Hepatocyte (in vitro differentiated cells): Measurements from ENCODE around the gene ADGRA3. TPM values are rescaled to one million over a fixed set of nuclear protein-coding genes. Genes with fewer than 3 reads are reported as not detected.

Experiments
- DNase-seq: peaks from one replicate; pipeline ENCODE4 v3.0.0-alpha.2; 2016; ENCODE audit warnings: low spot score
- H2AFZ ChIP-seq: fragments of 200-600 bp; sonication (generic); 2 replicates; pipeline ENCODE4 v1.6.0; 2016; ENCODE audit warnings: antibody characterized with exemption, mild to moderate bottlenecking
- H3K27ac ChIP-seq: fragments of 200-600 bp; sonication (generic); 2 replicates; pipeline ENCODE4 v1.5.1; 2016; ENCODE audit warnings: mild to moderate bottlenecking
- H3K27me3 ChIP-seq: fragments of 200-600 bp; sonication (generic); 2 replicates; pipeline ENCODE4 v1.6.1; 2016
- H3K36me3 ChIP-seq: fragments of 200-600 bp; sonication (generic); replicated peaks from 2 replicates; pipeline ENCODE4 v1.5.1; 2016; ENCODE audit warnings: low read depth; ENCODE audit not compliant: insufficient read depth
- H3K4me1 ChIP-seq: fragments of 200-600 bp; sonication (generic); 2 replicates; pipeline ENCODE4 v1.5.1; 2016; ENCODE audit warnings: mild to moderate bottlenecking, moderate library complexity; ENCODE audit not compliant: insufficient read depth
- H3K4me2 ChIP-seq: fragments of 200-600 bp; sonication (generic); 2 replicates; pipeline ENCODE4 v1.6.0; 2016
- H3K4me3 ChIP-seq: fragments of 200-600 bp; sonication (generic); 2 replicates; pipeline ENCODE4 v1.5.1; 2016; ENCODE audit warnings: mild to moderate bottlenecking
- H3K79me2 ChIP-seq: fragments of 200-600 bp; sonication (generic); 2 replicates; pipeline ENCODE4 v1.6.0; 2017; ENCODE audit warnings: mild to moderate bottlenecking
- H3K9me2 ChIP-seq: fragments of 200-600 bp; sonication (generic); replicated peaks from 2 replicates; pipeline ENCODE4 v1.6.0; 2017; ENCODE audit warnings: mild to moderate bottlenecking; ENCODE audit not compliant: insufficient read depth
- H3K9me3 ChIP-seq: fragments of 200-600 bp; sonication (generic); 2 replicates; pipeline ENCODE4 v1.5.1; 2016; ENCODE audit warnings: low read depth, mild to moderate bottlenecking
- H4K20me1 ChIP-seq: fragments of 200-600 bp; sonication (generic); 2 replicates; pipeline ENCODE4 v1.6.0; 2016; ENCODE audit warnings: mild to moderate bottlenecking; ENCODE audit not compliant: insufficient read depth, poor library complexity, severe bottlenecking
- CTCF ChIP-seq: fragments of 200-600 bp; sonication (generic); IDR thresholded peaks from 2 replicates; pipeline ENCODE4 v1.5.1; 2016; ENCODE audit warnings: antibody characterized with exemption, mild to moderate bottlenecking; ENCODE audit not compliant: poor library complexity
- EZH2 ChIP-seq: fragments of 200-600 bp; sonication (generic); IDR thresholded peaks from 2 replicates; pipeline ENCODE4 v1.6.1; 2016; ENCODE audit warnings: antibody characterized with exemption, mild to moderate bottlenecking, borderline replicate concordance
- EZH2phosphoT487 ChIP-seq: fragments of 200-600 bp; sonication (generic); IDR thresholded peaks from one replicate; pipeline ENCODE4 v1.6.1; 2018; ENCODE audit warnings: antibody characterized with exemption, mild to moderate bottlenecking, low read depth, moderate library complexity; ENCODE audit not compliant: unreplicated experiment, severe bottlenecking
- WGBS: methylation state at CpG from one replicate; pipeline ENCODE4 v1.1.6; 2016; ENCODE audit warnings: low lambda C conversion rate; ENCODE audit errors: missing lambda C conversion rate; 5-methylcytosine and 5-hydroxymethylcytosine counted together
- polyA plus RNA-seq: library from polyadenylated mRNA; unstranded; fragments of >200 nt; fragmentation: Nextera tagmentation; extraction: Ambion mirVana; gene quantifications from 2 replicates; pipeline ENCODE4 v1.2.1, GENCODE V29; 2016
- total RNA-seq: library from RNA; depleted of rRNA; stranded (reverse); fragments of >200 nt; gene quantifications from 2 replicates; pipeline ENCODE4 v1.2.3, GENCODE V29; 2014

ADGRA3 gene
- total and polyA plus RNA-seq, 2 experiments from 2014 or later: 21.2 to 61.6 TPM

GRCh38 chr4:22532117-22532516 is 16.3 kb upstream of the ADGRA3 start:
- Histone ChIP-seq H3K4me2 (no peak overlapping the region), H4K20me1 (no peaks in the 10 kb centered on the region), H3K79me2 (no peaks in the 10 kb centered on the region), H3K36me3 (no peaks in the 10 kb centered on the region), H3K9me3 (no peaks in the 10 kb centered on the region), H2AFZ (no peak overlapping the region), H3K4me1 (no peaks in the 10 kb centered on the region), H3K9me2 (no peaks in the 10 kb centered on the region), H3K27ac (no peak overlapping the region), H3K27me3 (no peaks in the 10 kb centered on the region), H3K4me3 (no peak overlapping the region)
- TF ChIP-seq CTCF (no peak), EZH2phosphoT487 (no peak), EZH2 (no peak)
- no peak for DNase-seq
- WGBS: 66% methylated on average over 1 of the region's 1 CpG

GRCh38 chr4:22531311-22532019 is 15.6 kb upstream of the ADGRA3 start:
- Histone ChIP-seq H3K79me2 (no peaks in the 10 kb centered on the region), H3K4me1 (no peaks in the 10 kb centered on the region), H4K20me1 (no peaks in the 10 kb centered on the region), H3K4me2 (no peak overlapping the region), H3K36me3 (no peaks in the 10 kb centered on the region), H3K9me3 (no peaks in the 10 kb centered on the region), H3K4me3 (no peak overlapping the region), H2AFZ (no peak overlapping the region), H3K27ac (peak overlapping the region; percentile 36), H3K9me2 (no peaks in the 10 kb centered on the region), H3K27me3 (no peaks in the 10 kb centered on the region)
- DNase-seq: peak; percentile 9
- TF ChIP-seq EZH2 (no peak), CTCF (no peak), EZH2phosphoT487 (no peak)
- 61% methylated on average over 4 of the region's 4 CpGs for WGBS

GRCh38 chr4:22524895-22525294 is 9.0 kb upstream of the ADGRA3 start:
- H3K27me3 ChIP-seq: no peaks in the 10 kb centered on the region
- H3K9me3 ChIP-seq: no peaks in the 10 kb centered on the region
- H3K4me2 ChIP-seq: no peak overlapping the region
- no peak overlapping the region for H3K27ac ChIP-seq
- TF ChIP-seq CTCF (no peak), EZH2phosphoT487 (no peak), EZH2 (no peak)
- DNase-seq: no peak
- no peaks in the 10 kb centered on the region for H3K4me1 ChIP-seq
- no peak overlapping the region for H3K4me3 ChIP-seq
- H4K20me1 ChIP-seq: no peaks in the 10 kb centered on the region
- no peaks in the 10 kb centered on the region for H3K9me2 ChIP-seq
- WGBS: 86% methylated on average over 3 of the region's 3 CpGs
- no peaks in the 10 kb centered on the region for H3K79me2 ChIP-seq
- no peak overlapping the region for H2AFZ ChIP-seq
- no peaks in the 10 kb centered on the region for H3K36me3 ChIP-seq
